ENCODE results near the gene TGFB2.

TGFB2 gene

DNA sequence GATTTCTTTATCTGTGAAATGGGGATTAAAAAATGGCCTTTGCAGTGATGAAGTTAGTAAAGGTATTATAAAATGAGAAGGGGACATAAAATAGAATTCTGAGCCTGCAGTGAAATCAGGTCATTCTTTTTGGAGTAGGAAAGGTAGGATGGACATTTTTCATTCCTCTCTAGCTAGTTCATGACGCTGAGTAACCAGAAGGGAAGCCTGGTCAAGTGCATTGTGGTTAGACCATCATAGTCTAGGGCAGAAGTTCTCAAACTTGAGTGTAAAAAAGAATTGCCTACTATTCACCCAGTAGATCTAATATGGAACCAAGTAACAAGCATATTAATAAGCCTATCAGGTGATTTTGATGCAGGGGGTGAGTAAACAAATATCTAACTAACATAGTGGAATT is 50.8 kb downstream of the TGFB2 start:
- no peak for DNase-seq

DNA sequence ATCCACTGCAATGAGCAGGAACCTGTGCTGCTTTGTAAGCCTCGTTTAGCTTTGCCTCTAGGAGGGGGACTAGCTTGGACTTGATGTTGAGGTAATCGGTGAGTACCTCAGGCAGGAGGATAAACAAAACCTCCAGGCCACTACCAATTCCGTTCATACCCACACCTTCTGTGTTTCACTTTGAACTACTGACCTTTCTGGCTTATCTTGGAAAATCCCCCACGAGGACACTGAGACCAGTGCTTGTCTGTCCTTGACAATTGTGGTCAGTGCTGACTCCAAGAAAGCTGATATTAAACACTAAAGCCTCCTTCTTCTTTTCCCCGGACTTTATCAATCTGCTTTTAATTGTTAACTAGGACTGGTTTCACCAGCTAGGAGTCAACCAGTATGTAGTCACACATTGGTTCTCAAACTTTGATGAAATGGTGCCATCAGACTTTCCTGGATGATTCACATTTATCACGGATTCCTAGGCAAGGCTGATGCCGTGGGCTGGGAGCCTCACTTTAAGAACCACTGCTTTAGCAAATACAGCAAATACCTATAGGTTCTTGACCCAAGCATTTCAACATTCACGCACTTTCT is 52.7 kb downstream of the TGFB2 start:
- DNase-seq: no peak

- no peak for DNase-seq
Observed at GRCh38 chr1:218400624-218401023, 55.5 kb downstream of the TGFB2 start.

GRCh38 chr1:218401441-218401997 is 56.4 kb downstream of the TGFB2 start:
- no peak for DNase-seq

DNA sequence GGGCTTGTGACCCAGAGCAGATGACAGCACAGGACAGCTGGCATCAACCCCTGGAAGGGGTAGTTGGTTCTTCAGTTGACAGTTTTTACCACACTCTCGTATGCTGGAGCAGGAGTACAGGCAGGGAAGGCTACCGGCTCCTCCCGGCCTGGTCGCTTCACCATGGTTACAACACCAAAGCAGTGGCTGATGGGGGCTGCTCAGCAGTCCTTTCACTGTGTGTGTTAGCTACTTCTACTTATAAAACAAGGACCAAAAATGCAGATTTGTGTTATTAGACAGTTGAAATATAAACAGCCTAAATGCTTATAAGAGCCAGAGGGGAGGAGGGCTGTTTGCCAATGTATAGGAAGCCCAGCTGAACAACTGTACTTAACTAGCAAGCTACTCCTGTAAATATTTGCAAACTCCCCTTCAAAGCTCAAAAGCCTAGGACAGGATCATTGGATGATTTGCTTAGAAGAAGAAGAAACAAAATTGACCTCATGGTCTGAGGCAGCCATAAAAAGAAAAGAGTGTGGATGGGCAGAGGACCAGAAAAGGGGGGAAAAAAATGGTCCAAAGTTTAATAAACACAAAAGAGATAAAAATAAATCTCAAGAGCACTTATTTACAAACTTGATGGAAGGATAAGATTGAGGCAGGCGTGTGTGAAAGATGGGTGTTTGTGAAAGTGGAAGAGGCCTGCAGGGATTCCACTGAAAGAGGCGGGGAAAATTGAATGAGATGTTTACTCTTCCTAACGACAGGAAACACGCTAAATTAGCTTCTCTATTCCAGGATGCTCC is 57.1 kb downstream of the TGFB2 start:
- DNase-seq: no peak

- no peak for DNase-seq
Observed at GRCh38 chr1:218402786-218403120, 57.6 kb downstream of the TGFB2 start.

- DNase-seq: no peak
Observed at GRCh38 chr1:218403300-218403699, 58.2 kb downstream of the TGFB2 start.

GRCh38 chr1:218407630-218408029 is 62.5 kb downstream of the TGFB2 start:
- DNase-seq: no peak

DNA sequence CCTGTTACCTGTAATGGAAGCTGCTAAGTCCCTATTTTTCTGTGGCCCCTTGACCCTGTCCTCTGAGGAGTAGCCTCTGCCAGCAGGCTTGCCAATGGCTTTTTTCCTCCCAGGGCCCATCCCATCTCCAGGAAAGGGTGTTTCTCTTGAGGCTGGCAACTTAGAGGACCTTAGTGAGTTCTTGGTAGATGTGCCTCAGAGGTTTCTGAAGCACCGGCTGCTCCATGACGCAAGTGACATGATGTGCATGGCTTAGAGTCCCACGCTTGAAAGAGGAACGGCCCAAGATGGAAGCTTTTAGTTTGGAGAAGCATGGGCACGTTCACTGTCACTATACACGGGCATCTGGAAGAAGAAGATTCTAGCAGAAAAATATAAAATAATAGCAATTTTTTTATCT is 63.0 kb downstream of the TGFB2 start:
- DNase-seq: no peak

GRCh38 chr1:218408942-218409341 is 63.8 kb downstream of the TGFB2 start:
- DNase-seq: no peak

- no peak for DNase-seq
Observed at GRCh38 chr1:218409946-218410510, 64.9 kb downstream of the TGFB2 start.

DNA sequence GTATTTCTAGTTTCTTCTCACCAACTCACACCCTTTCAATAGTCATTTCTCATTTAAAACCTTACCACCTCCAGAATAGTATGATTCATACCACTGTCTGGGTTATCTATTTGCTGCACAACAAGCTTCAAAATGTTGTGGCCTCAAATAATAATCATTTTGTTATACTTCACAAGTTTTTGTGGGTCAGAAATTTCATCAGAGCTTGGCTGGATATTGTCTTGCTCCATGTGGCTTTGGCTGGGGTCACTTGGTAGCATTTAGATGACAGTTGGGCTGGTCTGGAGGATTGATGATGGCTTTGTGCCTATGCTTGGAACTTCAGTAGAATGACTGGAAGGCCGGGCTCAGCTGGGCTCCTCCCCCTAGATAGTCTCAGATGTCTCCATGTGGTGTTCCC is 66.0 kb downstream of the TGFB2 start:
- no peak for DNase-seq

DNA sequence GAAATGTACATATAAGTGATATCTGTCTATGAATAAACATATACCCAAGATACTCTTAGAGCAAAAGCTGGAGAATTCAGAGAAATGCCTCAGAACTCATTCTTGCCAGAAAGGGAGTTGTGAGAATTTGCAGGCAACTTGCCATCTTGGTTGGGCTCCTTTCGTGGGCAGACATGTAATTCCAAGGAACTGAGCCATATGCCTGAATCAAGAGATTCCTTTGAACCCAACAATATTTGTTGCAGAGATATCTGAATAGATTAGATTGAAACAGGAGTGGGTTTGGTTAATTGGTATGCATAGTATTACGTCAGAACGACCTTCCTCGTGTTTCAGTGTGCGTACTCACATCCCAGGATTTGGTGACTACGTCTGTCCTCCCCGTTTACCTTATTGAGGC is 67.0 kb downstream of the TGFB2 start:
- DNase-seq: no peak

GRCh38 chr1:218413179-218413578 is 68.0 kb downstream of the TGFB2 start:
- DNase-seq: no peak

DNA sequence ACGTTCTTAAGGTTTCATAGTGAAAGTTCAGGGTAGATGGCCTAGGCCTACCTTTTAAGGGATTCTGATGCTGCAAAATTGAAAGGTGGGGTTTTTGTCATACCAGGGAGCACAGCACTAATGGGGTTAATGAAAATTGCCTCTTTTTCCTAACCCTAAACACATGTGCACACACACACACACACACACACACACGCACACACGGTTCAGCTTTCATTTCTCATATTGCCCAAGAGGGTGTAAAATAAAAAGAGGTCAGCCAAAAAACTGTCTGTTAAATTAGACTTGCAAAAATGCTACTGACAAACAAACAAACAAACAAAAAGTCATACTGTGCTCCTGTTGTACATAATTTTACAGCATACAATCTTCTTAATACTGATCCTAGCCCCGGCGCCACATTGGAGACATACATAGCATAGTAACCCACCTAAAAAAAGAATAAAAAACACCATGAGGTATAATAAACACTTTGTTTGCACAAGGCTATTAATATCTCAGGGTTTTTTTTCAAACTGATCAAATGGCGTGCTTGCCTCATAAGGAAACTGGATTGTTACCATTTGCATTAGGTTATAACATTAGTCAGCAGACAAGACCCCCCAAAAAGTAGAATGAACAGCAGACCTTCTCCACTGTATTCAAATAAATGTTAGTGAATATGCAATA is 69.1 kb downstream of the TGFB2 start:
- peak; percentile 21 for DNase-seq

- no peak for DNase-seq
Observed at GRCh38 chr1:218415726-218416125, 70.6 kb downstream of the TGFB2 start.

- DNase-seq: no peak
Observed at GRCh38 chr1:218421531-218421930, 76.4 kb downstream of the TGFB2 start.

GRCh38 chr1:218424502-218424901 is 79.4 kb downstream of the TGFB2 start:
- no peak for DNase-seq

DNA sequence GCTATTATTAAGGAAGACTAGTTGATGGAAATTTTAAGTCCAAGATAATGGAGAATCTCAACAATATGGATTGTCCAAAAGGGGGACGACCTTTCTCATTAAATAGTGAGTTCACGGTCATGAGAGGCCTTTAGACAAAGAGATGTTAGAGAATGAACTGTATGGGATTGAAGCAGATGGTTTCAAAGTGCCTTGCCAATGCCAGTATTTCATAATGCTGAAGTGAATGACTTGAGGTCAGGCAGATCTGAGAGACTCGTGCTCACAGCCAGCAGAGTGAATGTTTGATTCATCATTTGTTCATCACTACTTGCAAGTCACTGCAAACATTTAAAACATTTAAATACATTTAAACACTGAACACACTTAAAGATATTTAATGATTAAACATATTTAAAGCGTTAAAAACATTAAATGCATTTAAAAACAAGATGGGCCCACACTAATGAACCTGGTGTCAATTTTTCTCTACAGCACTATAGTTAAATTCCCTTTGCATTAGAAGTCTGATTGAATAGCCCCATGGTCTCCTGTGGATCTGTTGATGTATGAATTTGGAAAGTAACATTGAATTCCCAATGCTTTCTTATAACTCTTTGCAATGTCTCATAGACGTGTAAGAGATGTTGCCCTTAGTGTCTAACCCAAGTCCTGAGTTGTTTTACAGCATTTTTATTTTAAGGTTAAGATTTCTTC is 80.7 kb downstream of the TGFB2 start:
- DNase-seq: no peak

- DNase-seq: no peak
Observed at GRCh38 chr1:218426343-218426657, 81.2 kb downstream of the TGFB2 start.

GRCh38 chr1:218429301-218429700 is 84.2 kb downstream of the TGFB2 start:
- DNase-seq: no peak

DNA sequence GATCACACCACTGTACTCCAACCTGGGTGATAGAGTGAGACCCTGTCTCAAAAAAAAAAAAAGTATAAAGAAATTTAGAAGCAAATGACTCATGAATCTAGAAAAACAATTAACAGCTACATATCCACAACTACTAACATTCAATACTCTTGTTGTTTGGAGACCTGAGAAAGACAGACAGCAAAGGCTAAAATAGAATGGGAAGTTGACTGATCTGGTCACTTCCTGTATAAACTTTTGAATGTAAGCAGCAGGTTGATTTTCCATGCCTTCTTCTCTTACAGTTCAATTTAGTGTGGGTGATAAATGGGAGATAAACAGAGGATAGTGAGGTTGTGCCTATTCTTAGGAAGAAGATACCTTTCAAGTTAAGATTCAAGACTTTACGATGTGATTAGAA is 85.2 kb downstream of the TGFB2 start:
- no peak for DNase-seq

- DNase-seq: no peak
Observed at GRCh38 chr1:218430822-218431221, 85.7 kb downstream of the TGFB2 start.

Data from NCI-H2171 treated with DMSO at 0.1 percent for 48 hours (cell line).